ENCODE results near the gene LRRC8B.

Gene LRRC8B

GRCh38 chr1:89643577-89643976 is 118.9 kb downstream of the LRRC8B start:
- TF ChIP-seq CTCF (IDR thresholded peaks at IDR 0.05) = no peak

- TF ChIP-seq CTCF (IDR thresholded peaks at IDR 0.05) = no peak
Measured at GRCh38 chr1:89644119-89644814, 119.6 kb downstream of the LRRC8B start.

- no peak for TF ChIP-seq CTCF (IDR thresholded peaks at IDR 0.05)
Measured at GRCh38 chr1:89646259-89646658, 121.6 kb downstream of the LRRC8B start.

Data from LNCAP (cell line).